Stimulated activated CD8-positive, alpha-beta memory T cell treated with anti-CD3 and anti-CD28 coated beads, Interleukin-4, amount 100 ng/mL, for 24 hours (primary cell): ENCODE results near the gene STARD6.
"Not testable (repeated sequence)": the region's sequence is repeated elsewhere in the genome, so short reads cannot be mapped to it uniquely, and the experiment has no call there.

Experiments used
- DNase-seq: peaks from one replicate; pipeline ENCODE4 v3.0.0-alpha.2; 2020; ENCODE audit warnings: low read depth

STARD6 gene, protein sequence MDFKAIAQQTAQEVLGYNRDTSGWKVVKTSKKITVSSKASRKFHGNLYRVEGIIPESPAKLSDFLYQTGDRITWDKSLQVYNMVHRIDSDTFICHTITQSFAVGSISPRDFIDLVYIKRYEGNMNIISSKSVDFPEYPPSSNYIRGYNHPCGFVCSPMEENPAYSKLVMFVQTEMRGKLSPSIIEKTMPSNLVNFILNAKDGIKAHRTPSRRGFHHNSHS

DNA sequence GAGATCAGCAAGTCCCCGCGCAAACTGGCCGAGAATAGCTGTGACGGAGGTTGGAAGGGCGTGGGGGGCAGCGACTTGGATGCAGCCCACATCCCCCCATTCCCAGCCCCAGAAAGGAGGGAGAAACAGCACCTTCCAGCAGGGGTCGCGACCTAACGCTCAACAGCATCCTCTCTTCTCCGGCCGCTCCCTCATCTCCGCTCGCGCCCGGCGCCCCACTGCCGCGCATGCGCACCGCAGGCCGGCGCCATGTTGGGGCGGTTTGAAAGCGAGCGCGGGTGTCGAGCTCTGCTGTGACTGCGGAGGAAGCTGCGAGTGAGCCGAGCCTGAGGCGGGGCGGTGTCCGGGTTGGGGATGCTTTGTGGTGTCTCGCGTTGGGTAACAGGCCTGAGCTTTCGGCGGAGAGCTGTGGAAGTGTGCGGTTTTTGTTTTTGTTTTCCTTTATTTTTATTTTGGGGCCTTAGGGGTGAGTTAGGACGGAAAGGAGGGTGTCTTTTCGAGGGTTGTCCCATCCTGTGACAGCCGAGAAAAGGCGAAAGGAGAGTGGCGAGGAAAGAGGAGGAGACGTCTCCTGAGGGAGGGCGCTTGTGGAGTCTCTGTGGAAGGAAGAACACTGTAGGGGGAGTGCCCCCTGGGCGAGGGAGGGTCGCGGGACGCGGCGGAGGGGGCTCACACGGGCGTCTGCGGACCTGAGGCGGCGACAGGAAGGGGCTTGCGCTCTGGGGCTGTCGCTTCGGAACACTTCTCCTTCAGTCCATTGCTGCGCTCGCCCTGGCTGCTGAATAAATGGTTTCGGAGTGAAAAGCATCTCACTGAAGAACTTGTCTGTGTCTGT, at the start of gene STARD6, which contains the start of gene C18orf54:
Gene STARD6 (minus strand): TSS at position 199 of the 835 bp plus-strand sequence. CDS start 3,285 bp downstream, outside the sequence.
Gene C18orf54 (plus strand): TSS at position 247 of the 835 bp plus-strand sequence. CDS start 2,667 bp downstream, outside the sequence.
- DNase-seq, result peak; percentile 79

DNA sequence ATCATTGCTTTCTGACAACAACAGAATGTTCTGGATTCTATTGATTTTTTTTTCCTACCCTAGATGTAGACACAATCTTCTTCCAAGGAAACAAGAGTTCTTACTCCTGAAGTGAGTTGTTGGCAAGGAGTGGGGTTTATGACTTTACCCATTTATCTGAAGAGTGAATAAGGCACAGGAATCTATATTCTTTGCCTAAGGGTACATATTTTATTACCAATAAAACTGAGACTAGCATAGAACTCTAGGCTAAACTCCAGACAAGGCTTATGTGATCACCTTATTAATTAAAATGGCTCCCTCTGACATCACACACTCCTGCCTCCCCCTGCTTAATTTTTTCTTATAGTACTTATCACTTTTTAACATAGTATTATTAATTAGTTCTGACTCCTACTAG, 47.6 kb upstream of the STARD6 start:
- no peak for DNase-seq

DNA sequence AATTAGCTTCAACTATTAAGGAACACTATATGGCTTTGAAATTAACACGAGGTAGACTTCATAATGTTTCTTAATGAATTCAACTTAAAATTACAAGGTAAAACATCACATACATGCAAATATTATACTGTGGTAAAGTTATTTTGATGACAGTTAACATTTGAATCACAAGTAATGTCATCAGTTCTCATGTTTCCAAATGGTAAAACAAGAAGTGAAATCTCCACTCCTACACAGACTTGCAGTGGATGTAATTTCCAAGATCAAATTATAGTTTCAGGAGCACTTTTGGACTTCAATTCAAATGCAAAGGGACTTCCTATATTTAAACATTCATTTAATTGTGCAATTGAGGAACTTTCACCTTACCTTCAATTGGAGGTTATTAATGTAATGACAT, 39.1 kb upstream of the STARD6 start:
- DNase-seq, result no peak

DNA sequence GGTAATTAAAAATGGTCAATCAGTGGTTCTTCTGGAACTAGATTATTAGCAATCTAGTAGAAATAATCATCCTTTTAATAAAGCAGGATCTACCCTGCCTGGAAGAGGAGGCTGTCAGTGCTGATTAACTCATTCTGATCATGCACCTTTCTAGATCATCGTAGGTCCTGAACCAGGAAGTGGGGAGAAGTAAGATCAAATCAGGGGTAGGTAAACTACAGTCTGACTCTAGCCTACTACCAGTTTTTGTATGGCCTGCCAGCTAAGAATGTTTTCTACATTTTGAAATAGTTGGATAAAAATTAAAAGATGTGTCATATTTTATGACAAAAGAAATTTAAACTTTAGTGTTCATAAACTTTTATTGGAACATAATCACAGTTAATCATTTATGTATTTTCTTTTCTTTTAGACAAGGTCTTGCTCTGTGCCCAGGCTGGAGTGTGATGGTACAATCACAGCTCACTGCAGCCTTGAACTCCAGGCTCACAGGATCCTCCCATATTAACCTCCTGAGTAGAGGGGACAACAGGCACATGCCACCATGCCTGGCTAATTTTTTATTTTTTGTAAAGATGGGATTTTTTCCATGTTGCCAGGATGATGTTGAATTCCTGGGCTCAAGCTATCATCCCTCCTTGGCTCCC, 36.1 kb upstream of the STARD6 start:
- no peak for DNase-seq

DNA sequence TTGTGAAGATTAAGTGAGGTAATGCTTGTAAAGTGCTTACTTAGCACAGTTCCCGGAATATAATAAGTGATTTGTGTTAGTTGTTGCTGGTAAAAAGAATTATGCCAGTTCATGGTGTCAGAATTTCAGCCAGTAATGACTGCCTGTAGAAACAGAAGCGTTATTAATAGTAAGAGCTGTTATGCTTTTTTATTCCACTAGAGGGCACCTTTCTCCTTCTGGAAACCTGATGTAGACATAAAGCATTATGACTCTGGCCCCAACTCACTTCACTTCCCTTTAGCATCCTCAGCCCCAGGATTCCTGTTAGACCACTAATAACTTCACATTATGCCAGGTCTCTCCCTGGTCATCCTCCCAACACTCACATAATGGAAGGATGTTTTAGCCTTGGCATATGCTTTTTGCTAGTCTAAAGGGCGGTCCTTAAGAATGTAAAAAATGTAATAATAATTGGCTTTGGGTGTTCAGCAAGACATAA, 34.9 kb upstream of the STARD6 start:
- no peak for DNase-seq

DNA sequence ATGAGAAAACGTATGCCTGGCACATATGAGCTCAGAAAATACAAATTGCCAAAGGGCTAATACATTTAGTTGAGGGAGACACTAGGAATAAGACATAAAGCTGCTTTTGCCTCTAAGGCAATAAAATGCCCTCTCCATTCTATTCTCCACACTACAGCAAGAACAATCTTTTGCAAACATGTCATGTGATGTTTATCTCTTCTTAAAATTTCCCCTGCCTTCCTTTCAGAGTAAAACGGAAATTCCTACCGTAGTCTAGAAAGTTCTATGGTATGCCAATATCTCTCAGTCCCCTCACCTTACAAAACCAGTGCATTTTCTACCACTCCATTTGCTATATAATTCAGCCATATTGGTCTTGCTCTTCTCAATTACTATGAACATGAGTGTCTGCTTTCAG, 33.2 kb upstream of the STARD6 start:
- DNase-seq, result no peak

DNA sequence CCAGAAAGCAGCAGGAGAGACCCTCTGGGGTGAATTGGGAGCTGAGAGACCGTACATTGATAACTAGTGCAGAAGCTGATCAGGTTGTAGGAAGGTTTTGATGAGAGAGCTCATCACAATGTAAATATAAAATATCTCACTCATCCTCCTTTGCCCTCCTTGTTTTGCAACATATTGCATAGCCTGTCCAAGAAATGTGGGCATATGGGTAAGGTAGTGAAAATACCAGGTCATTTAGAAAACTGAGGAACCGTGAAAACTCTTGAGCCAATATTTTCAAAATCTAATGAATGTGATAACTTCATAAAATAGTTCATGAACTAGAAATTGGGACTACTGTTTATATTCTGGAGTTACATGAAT, 31.5 kb upstream of the STARD6 start:
- no peak for DNase-seq

DNA sequence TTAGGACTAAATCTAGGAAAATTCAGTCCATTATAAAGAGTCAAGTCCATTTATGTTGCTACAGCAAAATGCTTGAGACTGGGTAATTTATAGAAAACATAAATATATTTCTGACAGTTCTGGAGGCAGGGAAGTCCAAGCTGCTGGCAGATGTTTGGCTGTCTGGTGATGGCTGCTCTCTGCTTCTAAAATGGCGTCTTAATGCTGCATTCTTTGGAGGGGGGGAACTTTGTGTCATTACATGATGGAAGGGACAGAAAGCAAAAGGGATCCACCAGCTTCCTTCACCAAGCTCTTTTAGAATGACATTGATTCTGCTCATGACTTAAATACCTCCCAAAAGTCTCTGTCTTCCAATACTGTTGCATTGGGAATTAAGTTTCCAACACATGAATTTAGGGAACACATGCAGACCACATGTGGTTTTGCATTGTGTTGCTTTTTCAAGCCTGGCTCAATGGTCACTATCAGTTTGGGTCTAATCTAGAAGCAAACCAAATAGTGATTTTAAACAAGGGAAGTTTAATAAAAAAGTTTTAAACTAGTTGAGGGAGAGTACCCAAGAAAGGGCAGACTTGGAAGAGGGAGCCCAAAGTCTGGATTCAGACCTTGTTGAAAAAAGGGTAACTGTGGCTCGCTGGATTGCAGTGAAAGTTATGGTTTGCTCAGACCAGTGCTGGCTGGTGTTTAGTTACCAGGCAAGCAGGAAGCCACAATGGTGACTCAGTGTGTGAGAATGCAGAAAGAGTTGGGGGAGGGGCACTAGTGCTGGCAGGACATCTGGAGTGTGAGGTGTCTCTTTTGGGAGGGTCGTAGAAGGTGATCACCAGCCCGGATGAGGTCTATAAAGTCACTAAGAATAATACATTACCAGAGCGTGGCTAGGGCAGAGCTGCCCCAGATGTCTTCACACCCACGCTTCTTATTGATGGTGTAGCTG, 30.8 kb upstream of the STARD6 start:
- peak; percentile 1 for DNase-seq

DNA sequence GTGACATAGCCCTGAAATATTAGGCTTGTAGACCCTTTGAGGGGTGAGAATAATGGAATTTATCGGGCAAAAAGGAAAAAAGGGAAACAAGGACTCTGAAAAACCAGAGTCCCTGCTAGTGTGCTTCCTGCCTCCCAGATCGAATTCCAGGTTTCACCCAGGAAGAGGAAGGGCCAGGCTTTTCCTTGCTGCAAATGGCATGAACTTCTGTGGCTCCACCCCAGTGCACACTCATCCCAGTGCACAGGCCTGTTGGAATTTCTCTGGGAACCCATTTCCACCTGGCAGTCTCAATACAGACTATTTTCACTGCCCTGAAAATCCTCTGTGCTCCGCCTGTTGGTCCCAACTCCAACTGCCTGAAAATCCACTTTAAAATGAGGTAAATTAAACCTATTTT, 30.0 kb upstream of the STARD6 start:
- DNase-seq, result no peak

DNA sequence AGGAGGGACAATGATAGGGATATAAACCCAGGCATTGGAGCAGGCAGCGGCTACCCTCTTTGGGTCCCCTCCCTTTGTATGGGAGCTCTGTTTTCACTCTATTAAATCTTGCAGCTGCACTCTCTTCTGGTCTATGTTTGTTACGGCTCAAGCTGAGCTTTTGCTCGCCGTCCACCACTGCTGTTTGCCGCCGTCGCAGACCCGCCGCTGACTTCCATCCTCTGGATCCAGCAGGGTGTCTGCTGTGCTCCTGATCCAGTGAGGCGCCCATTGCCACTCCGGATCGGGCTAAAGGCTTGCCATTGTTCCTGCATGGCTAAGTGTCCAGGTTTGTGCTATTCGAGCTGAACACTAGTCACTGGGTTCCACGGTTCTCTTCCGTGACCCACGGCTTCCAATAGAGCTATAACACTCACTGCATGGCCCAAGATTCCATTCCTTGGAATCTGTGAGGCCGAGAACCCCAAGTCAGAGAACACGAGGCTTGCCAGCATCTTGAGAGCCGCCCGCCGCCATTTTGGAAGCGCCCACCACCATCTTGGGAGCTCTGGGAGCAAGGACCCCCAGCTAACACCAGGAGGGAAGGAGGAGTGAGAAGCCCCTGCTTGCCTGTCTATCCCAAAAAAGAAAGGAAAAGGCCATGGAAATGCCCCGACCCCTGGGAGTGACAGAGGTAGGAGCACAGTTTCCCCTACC, 29.3 kb upstream of the STARD6 start:
- not testable (repeated sequence) for DNase-seq

DNA sequence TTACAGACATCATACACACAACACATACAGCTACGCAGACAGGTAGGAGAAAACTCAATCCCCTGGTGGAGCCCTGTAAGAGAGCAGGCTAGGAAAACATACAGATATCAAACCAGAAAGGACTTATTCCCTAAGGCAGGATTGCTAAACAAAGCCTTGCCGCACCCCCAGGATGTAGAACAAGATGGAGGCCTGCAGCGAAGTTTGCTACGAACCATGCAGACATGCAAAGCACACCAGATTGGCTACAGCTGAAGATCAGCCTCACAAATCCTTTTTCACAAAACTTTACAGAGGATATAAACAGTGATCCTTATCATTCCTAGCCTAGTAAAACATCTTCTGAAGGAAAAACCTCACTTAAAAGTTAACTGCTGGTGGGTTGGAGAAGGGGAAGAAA, 28.4 kb upstream of the STARD6 start:
- DNase-seq, result no peak

DNA sequence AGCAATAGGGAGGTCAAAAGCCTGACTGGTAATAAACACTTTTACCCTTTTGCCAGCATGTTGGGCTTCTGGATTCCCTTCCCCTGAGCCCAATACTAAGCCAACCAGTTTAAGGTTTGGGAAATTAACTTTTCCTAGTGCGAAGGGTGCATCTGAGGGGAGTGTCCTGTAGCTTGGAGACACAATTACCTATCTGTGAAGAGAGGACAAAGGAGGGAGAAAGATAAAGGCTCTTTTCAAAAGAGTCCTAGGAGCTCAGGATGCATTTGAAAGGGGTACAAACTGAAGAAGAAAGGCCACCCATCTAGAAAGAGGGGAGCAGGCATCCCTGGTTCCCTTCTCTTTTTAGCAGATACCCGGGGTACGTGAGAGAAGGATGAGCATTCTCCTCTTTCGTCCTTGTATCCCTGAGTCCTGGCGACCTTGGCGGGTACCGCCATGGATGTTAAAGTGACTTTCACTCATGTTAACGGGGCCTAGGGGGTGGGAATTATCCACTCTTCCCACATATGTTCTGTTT, 25.1 kb upstream of the STARD6 start:
- DNase-seq, result no peak

DNA sequence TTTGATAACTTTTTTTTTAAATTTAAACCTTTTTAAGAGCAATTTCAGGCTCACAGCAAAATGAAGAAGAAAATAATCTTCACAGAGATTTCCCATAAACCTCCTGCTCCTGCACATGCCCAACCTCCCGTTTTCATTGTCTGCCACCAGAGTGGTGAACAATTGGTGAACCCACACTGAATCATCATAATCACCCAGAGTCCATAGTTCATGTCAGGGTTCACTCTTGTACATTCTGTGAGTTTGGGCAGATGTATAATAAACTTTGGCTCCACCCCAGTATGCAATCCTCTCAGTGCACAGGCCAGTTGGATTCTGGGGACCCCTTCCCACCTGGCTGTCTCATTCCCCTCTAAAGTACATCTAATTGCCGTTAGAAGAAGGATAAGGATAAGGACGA, 24.4 kb upstream of the STARD6 start:
- no peak for DNase-seq

DNA sequence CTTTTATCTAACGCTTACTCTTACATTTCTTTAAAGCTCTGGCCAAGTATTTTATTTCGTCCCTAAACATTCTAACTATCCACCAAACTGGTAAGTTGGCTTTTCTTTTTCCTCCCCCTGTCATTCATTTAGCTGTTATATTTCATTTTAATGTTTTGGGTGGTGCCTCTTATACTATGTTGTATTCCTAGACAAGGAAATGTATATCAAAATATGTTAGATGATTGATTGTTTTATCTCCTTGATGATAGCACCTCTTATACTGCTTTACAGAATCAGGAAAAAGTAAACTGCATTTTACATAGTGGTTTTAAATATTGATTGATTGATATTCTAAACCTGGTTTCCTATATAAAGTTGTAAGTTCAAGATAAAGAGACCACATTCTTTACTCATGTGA, 24.0 kb upstream of the STARD6 start:
- DNase-seq, result no peak

DNA sequence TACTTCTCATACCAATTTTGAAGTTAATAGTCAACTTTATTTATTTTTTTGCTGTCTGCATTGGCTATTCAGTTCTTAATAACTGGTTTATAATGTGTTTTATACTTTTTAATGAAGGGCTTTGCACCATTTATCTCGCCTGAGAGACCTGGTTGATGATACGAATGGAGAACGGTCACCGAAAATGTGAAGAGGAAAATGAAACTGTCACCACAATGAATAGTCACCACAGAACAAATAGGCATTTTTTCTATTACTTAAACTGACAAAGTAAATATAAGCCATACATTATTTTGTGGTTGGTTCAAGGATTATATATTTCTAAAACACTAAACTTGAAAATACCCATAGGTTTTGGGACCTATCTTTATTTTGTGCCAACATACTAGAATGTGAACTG, 20.4 kb upstream of the STARD6 start:
- DNase-seq, result no peak

DNA sequence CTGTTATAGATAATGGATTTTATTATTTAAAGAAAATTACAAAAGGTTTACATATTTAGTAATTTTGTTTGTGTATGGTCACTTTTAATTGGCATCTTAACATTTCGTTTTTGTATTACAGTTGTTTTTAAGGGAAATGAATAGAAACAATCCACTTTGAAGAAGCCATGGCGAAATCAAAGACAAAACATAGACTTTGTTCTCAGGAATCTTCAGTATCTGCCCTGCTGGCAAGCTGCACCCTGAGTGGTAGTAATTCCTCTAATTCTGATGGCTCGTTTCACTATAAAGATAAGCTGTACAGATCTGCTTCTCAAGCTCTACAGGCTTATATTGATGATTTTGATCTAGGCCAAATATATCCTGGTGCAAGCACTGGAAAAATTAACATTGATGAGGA, 2.7 kb upstream of the STARD6 start:
- no peak for DNase-seq

DNA sequence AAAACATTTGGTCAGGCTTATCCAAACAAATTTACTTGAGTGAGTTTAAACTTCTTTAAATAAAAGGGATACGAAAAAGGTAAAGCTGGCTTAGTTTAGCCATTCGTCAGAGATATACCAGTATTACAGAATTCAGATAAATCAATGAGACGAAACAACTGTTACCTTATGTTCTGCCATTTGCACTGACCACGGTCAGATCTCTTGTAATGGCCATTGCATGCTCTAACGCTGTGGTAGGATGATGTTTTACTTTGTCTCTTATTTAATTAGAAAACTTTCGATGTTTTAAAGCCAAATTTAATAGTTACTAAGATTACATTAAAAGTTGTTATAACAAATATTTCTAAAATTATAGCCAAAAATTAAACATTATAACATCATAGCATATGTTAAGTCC, 1.6 kb upstream of the STARD6 start:
- DNase-seq, result no peak

DNA sequence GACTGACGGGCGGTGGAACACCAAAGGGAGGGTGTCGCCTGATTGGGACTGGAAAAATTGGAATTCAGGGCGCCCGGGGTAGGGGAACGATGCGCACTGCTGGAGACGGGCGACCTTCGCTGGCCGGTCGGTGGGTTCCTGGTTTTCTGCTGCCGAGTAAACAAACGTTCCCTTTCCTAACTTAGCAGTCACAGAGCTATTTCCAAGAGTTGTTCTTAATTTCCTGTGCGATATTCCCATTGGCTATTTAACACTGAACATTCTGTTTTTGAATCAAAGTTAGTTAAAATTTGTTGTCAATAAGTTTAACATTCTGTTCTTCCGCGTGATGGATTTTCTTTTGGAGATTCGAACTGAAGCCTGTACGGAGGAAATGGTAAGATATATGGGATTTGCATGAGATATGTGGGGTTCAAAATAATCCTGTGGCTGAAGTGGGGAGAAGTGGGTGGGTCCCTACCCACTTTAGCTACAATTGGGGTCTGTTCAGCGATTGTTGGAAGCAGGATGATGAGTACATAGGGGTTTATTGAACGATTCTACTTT, 910 bp upstream of the STARD6 start:
- no peak for DNase-seq

DNA sequence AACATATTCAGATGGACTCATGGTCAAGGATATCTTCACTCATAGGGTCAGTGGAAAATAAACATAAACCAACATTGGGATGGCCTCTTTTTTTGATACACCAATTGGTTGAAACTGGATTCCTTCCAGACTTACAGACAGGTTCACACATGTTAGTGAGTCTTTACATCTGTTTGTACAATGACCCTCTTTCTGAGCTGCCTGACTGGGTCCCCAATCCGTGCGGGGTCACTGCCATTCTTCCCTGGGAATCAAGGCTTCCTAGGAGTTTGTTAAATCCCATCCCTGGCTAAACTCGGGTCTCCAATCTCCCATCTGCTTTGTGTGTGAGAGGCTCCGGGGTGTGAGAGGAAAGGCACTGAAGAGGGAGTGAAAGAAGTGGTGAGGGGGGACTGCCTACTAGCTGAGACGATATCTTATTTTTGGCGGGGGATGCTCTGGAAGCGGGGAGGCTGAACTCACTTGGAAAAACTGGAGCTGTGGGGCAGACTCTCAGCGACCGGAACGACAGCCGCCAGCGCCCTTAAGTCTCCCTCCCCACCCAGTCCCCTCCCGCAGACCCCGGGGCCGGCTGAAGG, 487 bp downstream of the STARD6 start:
- no peak for DNase-seq

DNA sequence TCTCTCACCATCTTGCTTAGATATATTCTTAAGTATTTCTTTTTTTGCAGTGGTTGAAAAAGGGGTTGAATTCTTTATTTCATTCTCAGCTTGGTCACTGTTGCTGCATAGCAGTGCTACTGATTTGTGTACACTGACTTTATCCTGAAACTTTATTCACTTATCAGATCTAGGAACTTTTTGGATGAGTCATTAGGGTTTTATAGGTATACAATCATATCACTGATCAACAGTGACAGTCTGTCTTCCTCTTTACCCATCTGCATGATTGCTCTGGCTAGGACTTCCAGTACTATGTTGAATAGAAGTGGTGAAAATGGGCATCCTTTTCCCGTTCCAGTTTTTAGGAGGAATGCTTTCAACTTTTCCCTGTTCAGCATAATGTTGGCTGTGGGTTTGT, 6.5 kb downstream of the STARD6 start:
- DNase-seq, result no peak
